H9 (cell line): ENCODE measurements around the gene RPS29. TPM values are rescaled to one million over a fixed set of nuclear protein-coding genes. Genes with fewer than 3 reads are reported as not detected.
A peak's percentile ranks its signal among the peaks of the same experiment; 100 is the strongest.

Source experiments
- DNase-seq: peaks from one replicate; pipeline ENCODE4 v3.0.0-alpha.2; 2017
- H2AFZ ChIP-seq: one replicate; pipeline ENCODE4 v1.6.1; 2013; ENCODE audit warnings: mild to moderate bottlenecking, low read length, control low read depth, moderate library complexity
- H2AK5ac ChIP-seq: 2 replicates; pipeline ENCODE4 v1.6.1; 2013; ENCODE audit warnings: low read length, control low read depth, mixed read lengths; ENCODE audit not compliant: insufficient read length
- H2BK120ac ChIP-seq: one replicate; pipeline ENCODE4 v1.6.1; 2013; ENCODE audit warnings: low read depth, mild to moderate bottlenecking, low read length, control low read depth, inconsistent platforms; ENCODE audit not compliant: poor library complexity, severe bottlenecking
- H2BK12ac ChIP-seq: 2 replicates; pipeline ENCODE4 v1.6.1; 2013; ENCODE audit warnings: low read length, control low read depth, mixed read lengths, low read depth; ENCODE audit not compliant: insufficient read length
- H2BK15ac ChIP-seq: 2 replicates; pipeline ENCODE4 v1.6.1; 2013; ENCODE audit warnings: low read depth, low read length, control low read depth
- H2BK20ac ChIP-seq: one replicate; pipeline ENCODE4 v1.6.1; 2013; ENCODE audit warnings: low read depth, mild to moderate bottlenecking, low read length, control low read depth, inconsistent platforms; ENCODE audit not compliant: poor library complexity, severe bottlenecking
- H2BK5ac ChIP-seq: 2 replicates; pipeline ENCODE4 v1.6.1; 2013; ENCODE audit warnings: low read length, control low read depth, mixed read lengths; ENCODE audit not compliant: insufficient read length
- H3K14ac ChIP-seq: 2 replicates; pipeline ENCODE4 v1.6.1; 2013; ENCODE audit warnings: low read length, control low read depth; ENCODE audit not compliant: insufficient read depth
- H3K18ac ChIP-seq: 2 replicates; pipeline ENCODE4 v1.6.1; 2013; ENCODE audit warnings: low read depth, mild to moderate bottlenecking, mixed read lengths, low read length, control low read depth; ENCODE audit not compliant: insufficient read length
- H3K23ac ChIP-seq: 2 replicates; pipeline ENCODE4 v1.6.1; 2013; ENCODE audit warnings: low read length, control low read depth, mixed read lengths, low read depth; ENCODE audit not compliant: insufficient read length
- H3K23me2 ChIP-seq: 2 replicates; pipeline ENCODE4 v1.6.1; 2013; ENCODE audit warnings: low read depth, mild to moderate bottlenecking, mixed read lengths, low read length, control low read depth; ENCODE audit not compliant: insufficient read length, poor library complexity, severe bottlenecking
- H3K27ac ChIP-seq: 2 replicates; pipeline ENCODE4 v1.5.1; 2013; ENCODE audit warnings: low read length, control low read depth, mixed read lengths, low read depth; ENCODE audit not compliant: insufficient read length
- H3K27me3 ChIP-seq: 2 replicates; pipeline ENCODE4 v1.6.1; 2013; ENCODE audit warnings: low read length, control low read depth, inconsistent platforms; ENCODE audit not compliant: insufficient read depth
- H3K4ac ChIP-seq: 2 replicates; pipeline ENCODE4 v1.6.1; 2013; ENCODE audit warnings: low read depth, mild to moderate bottlenecking, control low read depth, inconsistent platforms, low read length, moderate library complexity
- H3K4me1 ChIP-seq: 2 replicates; pipeline ENCODE4 v1.6.1; 2013; ENCODE audit warnings: low read length, control low read depth, inconsistent platforms; ENCODE audit not compliant: insufficient read depth
- H3K4me2 ChIP-seq: 2 replicates; pipeline ENCODE4 v1.6.1; 2013; ENCODE audit warnings: low read length, control low read depth, mixed read lengths; ENCODE audit not compliant: insufficient read length, insufficient read depth
- H3K56ac ChIP-seq: 2 replicates; pipeline ENCODE4 v1.6.1; 2013; ENCODE audit warnings: low read depth, mild to moderate bottlenecking, mixed read lengths, low read length, control low read depth; ENCODE audit not compliant: insufficient read length
- H3K79me1 ChIP-seq: 2 replicates; pipeline ENCODE4 v1.6.1; 2013; ENCODE audit warnings: low read depth, mild to moderate bottlenecking, moderate library complexity, low read length, control low read depth, inconsistent platforms; ENCODE audit not compliant: insufficient read depth, poor library complexity, severe bottlenecking
- H3K79me2 ChIP-seq: 2 replicates; pipeline ENCODE4 v1.6.1; 2013; ENCODE audit warnings: low read length, control low read depth, inconsistent platforms; ENCODE audit not compliant: insufficient read depth
- H3K9ac ChIP-seq: 2 replicates; pipeline ENCODE4 v1.6.1; 2013; ENCODE audit warnings: low read length, control low read depth, mixed read lengths; ENCODE audit not compliant: insufficient read length; ENCODE audit errors: extremely low read depth
- H3K9me3 ChIP-seq: one replicate; pipeline ENCODE4 v1.6.1; 2013; ENCODE audit warnings: low read depth, low read length, inconsistent platforms; ENCODE audit not compliant: control insufficient read depth
- H3T11ph ChIP-seq: one replicate; pipeline ENCODE4 v1.6.1; 2013; ENCODE audit warnings: mild to moderate bottlenecking, low read length, control low read depth, inconsistent platforms
- H4K20me1 ChIP-seq: one replicate; pipeline ENCODE4 v1.6.1; 2013; ENCODE audit not compliant: control insufficient read depth, insufficient read length, insufficient read depth
- H4K5ac ChIP-seq: 2 replicates; pipeline ENCODE4 v1.6.1; 2013; ENCODE audit warnings: low read depth, mild to moderate bottlenecking, mixed read lengths, low read length, control low read depth; ENCODE audit not compliant: insufficient read length
- H4K8ac ChIP-seq: replicated peaks from 2 replicates; pipeline ENCODE4 v1.6.1; 2013; ENCODE audit warnings: low read length, control low read depth, mixed read lengths, low read depth; ENCODE audit not compliant: insufficient read length
- H4K91ac ChIP-seq: 2 replicates; pipeline ENCODE4 v1.6.1; 2013; ENCODE audit warnings: low read depth, mild to moderate bottlenecking, moderate library complexity, mixed read lengths, low read length, control low read depth; ENCODE audit not compliant: insufficient read length
- H3K27ac Mint-ChIP-seq, 3 experiments: 2 replicates in 2 of 3; 3 replicates in 1 of 3; pipeline ENCODE4 v1.8.0; 2020 to 2021; ENCODE audit warnings: mixed read lengths in 3 of 3, mild to moderate bottlenecking in 1 of 3, moderate library complexity in 1 of 3
- H3K27me3 Mint-ChIP-seq: 2 replicates; pipeline ENCODE4 v1.8.0; 2021; ENCODE audit warnings: low read depth, mild to moderate bottlenecking, moderate library complexity, mixed read lengths
- H3K36me3 Mint-ChIP-seq, 3 experiments: 2 replicates in 2 of 3; 3 replicates in 1 of 3; pipeline ENCODE4 v1.8.0; 2020 to 2021; ENCODE audit warnings: low read depth in 3 of 3, mixed read lengths in 3 of 3; ENCODE audit not compliant: insufficient read depth in 1 of 3
- H3K4me1 Mint-ChIP-seq, 2 experiments: 2 replicates each; pipeline ENCODE4 v1.8.0; 2020; ENCODE audit warnings: mixed read lengths in 2 of 2
- H3K4me3 Mint-ChIP-seq, 2 experiments: 2 replicates in 1 of 2; 3 replicates in 1 of 2; pipeline ENCODE4 v1.8.0; 2020 to 2021; ENCODE audit warnings: mild to moderate bottlenecking in 2 of 2, mixed read lengths in 2 of 2, moderate library complexity in 1 of 2
- H3K9me3 Mint-ChIP-seq, 2 experiments: 2 replicates in 1 of 2; 3 replicates in 1 of 2; pipeline ENCODE4 v1.8.0; 2020; ENCODE audit warnings: mild to moderate bottlenecking in 2 of 2, mixed read lengths in 2 of 2, moderate library complexity in 1 of 2
- total RNA-seq: library from RNA; stranded (reverse); gene quantifications from 2 replicates; pipeline ENCODE4 v1.2.1, GENCODE V29; 2021
- TF ChIP-seq, protein P1 (sequence below): fragments of 200-600 bp; sonication (generic); conservative IDR thresholded peaks from 3 replicates; pipeline ENCODE4 v1.8.0; 2021; ENCODE audit warnings: antibody characterized with exemption, mild to moderate bottlenecking

The RPS29 gene
- total RNA-seq, 1 experiment from 2014 or later: 1,963 TPM

DNA sequence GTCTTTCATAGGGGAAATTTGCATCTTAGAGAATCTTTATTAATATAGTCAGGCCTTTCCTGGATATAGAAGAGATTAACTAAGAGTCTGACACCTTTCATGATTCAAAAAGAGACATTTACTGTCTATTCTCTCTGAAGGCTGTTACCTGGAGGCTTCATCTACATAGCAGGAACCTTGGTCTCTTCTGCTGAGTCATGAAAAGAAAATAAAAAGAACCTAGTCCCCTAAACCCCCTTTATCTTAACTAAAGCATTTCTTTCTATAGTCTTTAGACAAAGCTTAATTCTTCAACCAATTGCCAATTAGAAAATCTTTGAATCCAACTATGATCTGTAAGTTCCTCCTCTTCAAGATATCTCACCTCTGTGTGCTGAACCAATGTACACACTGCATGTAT is 33.1 kb downstream of the RPS29 start:
- Mint-ChIP-seq H3K27me3 (no peaks in the 10 kb centered on the region; the same call in none of the 2 replicates), H3K9me3 (peaks cover 13 to 17% of the 10 kb centered on the region in 2 experiments; a peak in 3 of 5 replicates), H3K36me3 (peaks cover 0 to 21% (median 10%) of the 10 kb centered on the region in 3 experiments; a peak in 5 of 7 replicates), H3K27ac (peak overlapping the region in 1 of 3 experiments; percentile 80; a peak in 2 of 7 replicates), H3K4me3 (no peak overlapping the region), H3K4me1 (peaks cover 34 to 40% of the 10 kb centered on the region in 2 experiments)
- no peak overlapping the region for H3K9ac ChIP-seq
- H4K5ac ChIP-seq: no peak overlapping the region
- no peak overlapping the region for H3T11ph ChIP-seq
- no peaks in the 10 kb centered on the region for H3K79me1 ChIP-seq
- no peak overlapping the region for H2BK12ac ChIP-seq
- no peak overlapping the region for H3K23ac ChIP-seq
- no peak overlapping the region for H2BK120ac ChIP-seq
- no peak for DNase-seq
- H3K56ac ChIP-seq: no peak overlapping the region
- no peaks in the 10 kb centered on the region for H3K23me2 ChIP-seq
- H3K18ac ChIP-seq: no peak overlapping the region
- no peak overlapping the region for H2BK20ac ChIP-seq
- no peaks in the 10 kb centered on the region for H3K27me3 ChIP-seq
- no peak overlapping the region for H3K4ac ChIP-seq
- no peak overlapping the region for H2AK5ac ChIP-seq
- no peak overlapping the region for H3K14ac ChIP-seq
- no peak overlapping the region for H3K27ac ChIP-seq
- H2BK15ac ChIP-seq: no peak overlapping the region
- H3K4me1 ChIP-seq: peaks cover 6% of the 10 kb centered on the region; the same call in 1 of the 2 replicates
- no peak overlapping the region for H4K8ac ChIP-seq
- H3K9me3 ChIP-seq: no peaks in the 10 kb centered on the region
- H2AFZ ChIP-seq: no peak overlapping the region
- TF ChIP-seq, protein P1, sequence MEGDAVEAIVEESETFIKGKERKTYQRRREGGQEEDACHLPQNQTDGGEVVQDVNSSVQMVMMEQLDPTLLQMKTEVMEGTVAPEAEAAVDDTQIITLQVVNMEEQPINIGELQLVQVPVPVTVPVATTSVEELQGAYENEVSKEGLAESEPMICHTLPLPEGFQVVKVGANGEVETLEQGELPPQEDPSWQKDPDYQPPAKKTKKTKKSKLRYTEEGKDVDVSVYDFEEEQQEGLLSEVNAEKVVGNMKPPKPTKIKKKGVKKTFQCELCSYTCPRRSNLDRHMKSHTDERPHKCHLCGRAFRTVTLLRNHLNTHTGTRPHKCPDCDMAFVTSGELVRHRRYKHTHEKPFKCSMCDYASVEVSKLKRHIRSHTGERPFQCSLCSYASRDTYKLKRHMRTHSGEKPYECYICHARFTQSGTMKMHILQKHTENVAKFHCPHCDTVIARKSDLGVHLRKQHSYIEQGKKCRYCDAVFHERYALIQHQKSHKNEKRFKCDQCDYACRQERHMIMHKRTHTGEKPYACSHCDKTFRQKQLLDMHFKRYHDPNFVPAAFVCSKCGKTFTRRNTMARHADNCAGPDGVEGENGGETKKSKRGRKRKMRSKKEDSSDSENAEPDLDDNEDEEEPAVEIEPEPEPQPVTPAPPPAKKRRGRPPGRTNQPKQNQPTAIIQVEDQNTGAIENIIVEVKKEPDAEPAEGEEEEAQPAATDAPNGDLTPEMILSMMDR: no peak
- H2BK5ac ChIP-seq: no peak overlapping the region
- H4K91ac ChIP-seq: no peak overlapping the region
- no peaks in the 10 kb centered on the region for H3K79me2 ChIP-seq
- no peaks in the 10 kb centered on the region for H4K20me1 ChIP-seq
- no peak overlapping the region for H3K4me2 ChIP-seq
